Endothelial cell of umbilical vein (primary cell): Measurements from ENCODE around the gene ABHD13.

ENCODE experiments used
- CTCF ChIP-seq, 2 donors: IDR thresholded peaks; 1 replicate in 1 of 2; 2 replicates in 1 of 2; pipeline ENCODE4 v1.5.1; 2011; ENCODE audit warnings: low read length in 2 of 2, mild to moderate bottlenecking in 2 of 2, moderate library complexity in 2 of 2, control low read depth in 1 of 2, inconsistent platforms in 1 of 2, low read depth in 1 of 2; ENCODE audit not compliant: insufficient read depth in 1 of 2; ENCODE audit errors: extremely low read depth in 1 of 2
- EZH2 ChIP-seq: IDR thresholded peaks from 2 replicates; pipeline ENCODE4 v1.6.1; 2012; ENCODE audit warnings: borderline replicate concordance, low read depth, mild to moderate bottlenecking, moderate library complexity, low read length, inconsistent platforms; ENCODE audit not compliant: severe bottlenecking
- FOS ChIP-seq: IDR thresholded peaks from 2 replicates; pipeline ENCODE4 v1.6.1; 2011; ENCODE audit warnings: mild to moderate bottlenecking, low read length, moderate library complexity, borderline replicate concordance; ENCODE audit not compliant: insufficient read depth
- GATA2 ChIP-seq: IDR thresholded peaks from 2 replicates; pipeline ENCODE4 v1.7.0; 2011; ENCODE audit warnings: low read depth, mild to moderate bottlenecking, moderate library complexity, mixed read lengths, low read length; ENCODE audit not compliant: insufficient read length, insufficient read depth
- JUN ChIP-seq: IDR thresholded peaks from 2 replicates; pipeline ENCODE4 v1.6.1; 2011; ENCODE audit warnings: borderline replicate concordance, low read depth; ENCODE audit not compliant: insufficient read length, insufficient read depth
- MAX ChIP-seq: IDR thresholded peaks from 2 replicates; pipeline ENCODE4 v1.6.1; 2011; ENCODE audit not compliant: insufficient read depth, insufficient read length
- MYC ChIP-seq: IDR thresholded peaks from one replicate; pipeline ENCODE4 v1.6.1; 2011; ENCODE audit warnings: mild to moderate bottlenecking, low read depth, low read length
- POLR2A ChIP-seq: IDR thresholded peaks from 2 replicates; pipeline ENCODE4 v1.6.1; 2012; ENCODE audit warnings: low read depth, mild to moderate bottlenecking, control low read depth, low read length
- POLR2AphosphoS5 ChIP-seq: IDR thresholded peaks from 2 replicates; pipeline ENCODE4 v1.6.1; 2012; ENCODE audit warnings: low read depth, mild to moderate bottlenecking, control low read depth, low read length, moderate library complexity; ENCODE audit not compliant: insufficient read depth

DNA sequence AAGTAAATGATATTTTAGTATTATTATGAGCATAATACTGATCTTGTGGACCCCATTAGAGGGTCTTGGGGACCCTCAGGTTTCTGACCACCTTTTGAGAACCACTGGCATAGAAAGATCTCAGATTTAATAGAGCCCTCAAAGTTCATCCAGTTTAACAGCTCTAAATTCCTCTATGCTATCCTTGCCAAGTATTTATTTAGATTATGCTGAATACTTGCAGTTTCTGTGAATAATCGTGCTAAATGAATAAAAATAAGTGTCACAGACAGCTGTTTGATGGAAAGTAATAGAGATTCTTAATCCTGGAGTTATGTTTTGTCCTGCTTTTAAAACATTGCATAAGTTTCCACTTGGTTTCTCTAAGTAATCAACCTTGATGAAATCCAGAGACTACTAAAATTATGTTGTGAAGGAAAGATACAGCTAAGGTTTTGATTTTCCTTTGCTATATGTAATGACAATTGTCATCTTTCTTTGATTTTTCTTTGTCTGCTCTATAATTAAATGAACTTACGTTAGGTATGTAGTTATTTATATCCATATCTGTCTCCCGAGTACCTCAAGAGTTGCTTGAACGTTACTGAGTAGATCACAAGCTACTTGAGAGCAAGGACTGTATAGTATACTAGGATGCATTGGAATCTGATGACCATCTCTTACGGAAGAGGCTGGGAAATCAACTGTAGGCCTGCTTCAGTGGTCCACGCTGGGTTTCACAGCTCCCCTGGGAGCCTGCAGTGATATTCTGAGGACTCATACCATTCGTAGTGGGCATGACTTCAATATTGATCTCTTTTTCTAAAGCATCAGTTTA is 5.7 kb downstream of the ABHD13 start:
- no peak for TF ChIP-seq CTCF (IDR thresholded peaks at IDR 0.05; ENCODE audit: extremely low read depth in 1 of 2, insufficient read depth in 1 of 2, low read depth in 1 of 2, low read length in 2 of 2)
- TF ChIP-seq FOS: no peak
- no peak for TF ChIP-seq POLR2A
- no peak for TF ChIP-seq POLR2AphosphoS5
- no peak for TF ChIP-seq EZH2
- TF ChIP-seq MAX: no peak
- no peak for TF ChIP-seq MYC
- no peak for TF ChIP-seq GATA2
- no peak for TF ChIP-seq JUN
